Gastroesophageal sphincter (tissue), 3 donors: Measurements from ENCODE around the gene LINS1.

ENCODE experiments used
- POLR2A ChIP-seq, 2 donors: fragments of 450-650 bp; IDR thresholded peaks; one replicate each; pipeline ENCODE4 v1.6.1; 2017; ENCODE audit warnings: antibody characterized with exemption in 2 of 2, mild to moderate bottlenecking in 2 of 2, moderate library complexity in 1 of 2
- POLR2AphosphoS5 ChIP-seq: sonication (generic); formaldehyde crosslinking; IDR thresholded peaks from one replicate; pipeline ENCODE4 v1.6.1; 2017; ENCODE audit warnings: antibody characterized with exemption
- TF ChIP-seq, protein P1 (sequence below), 4 experiments: fragments of 200-600 bp in 2 of 4; fragments of 450-650 bp in 2 of 4; sonication (generic) in 1 of 4; IDR thresholded peaks; one replicate each; pipeline ENCODE4 v1.5.1; 2017 to 2019; ENCODE audit warnings: antibody characterized with exemption in 4 of 4, mild to moderate bottlenecking in 2 of 4, moderate library complexity in 2 of 4

DNA sequence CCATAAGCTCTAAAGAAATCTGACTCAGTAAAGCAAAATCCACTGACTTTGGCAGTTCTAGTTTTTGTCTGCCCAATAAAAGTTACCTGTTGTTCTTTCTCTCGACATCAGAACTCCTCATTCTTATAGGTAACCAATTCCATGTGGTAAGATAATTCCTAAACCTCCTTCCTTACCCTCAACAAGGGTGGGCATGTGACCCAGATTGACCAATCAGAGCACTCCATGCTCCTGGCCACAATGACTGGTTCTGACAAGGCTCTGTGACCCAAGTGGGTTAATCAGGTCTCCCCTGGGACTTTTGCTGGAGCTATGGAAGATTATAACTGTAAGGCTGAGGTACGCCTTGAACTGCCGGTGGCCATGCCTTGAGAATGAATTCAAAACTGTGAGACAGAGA, 31.7 kb downstream of the LINS1 start:
- TF ChIP-seq, protein P1, sequence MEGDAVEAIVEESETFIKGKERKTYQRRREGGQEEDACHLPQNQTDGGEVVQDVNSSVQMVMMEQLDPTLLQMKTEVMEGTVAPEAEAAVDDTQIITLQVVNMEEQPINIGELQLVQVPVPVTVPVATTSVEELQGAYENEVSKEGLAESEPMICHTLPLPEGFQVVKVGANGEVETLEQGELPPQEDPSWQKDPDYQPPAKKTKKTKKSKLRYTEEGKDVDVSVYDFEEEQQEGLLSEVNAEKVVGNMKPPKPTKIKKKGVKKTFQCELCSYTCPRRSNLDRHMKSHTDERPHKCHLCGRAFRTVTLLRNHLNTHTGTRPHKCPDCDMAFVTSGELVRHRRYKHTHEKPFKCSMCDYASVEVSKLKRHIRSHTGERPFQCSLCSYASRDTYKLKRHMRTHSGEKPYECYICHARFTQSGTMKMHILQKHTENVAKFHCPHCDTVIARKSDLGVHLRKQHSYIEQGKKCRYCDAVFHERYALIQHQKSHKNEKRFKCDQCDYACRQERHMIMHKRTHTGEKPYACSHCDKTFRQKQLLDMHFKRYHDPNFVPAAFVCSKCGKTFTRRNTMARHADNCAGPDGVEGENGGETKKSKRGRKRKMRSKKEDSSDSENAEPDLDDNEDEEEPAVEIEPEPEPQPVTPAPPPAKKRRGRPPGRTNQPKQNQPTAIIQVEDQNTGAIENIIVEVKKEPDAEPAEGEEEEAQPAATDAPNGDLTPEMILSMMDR (IDR thresholded peaks at IDR 0.05), result no peak
- no peak for TF ChIP-seq POLR2AphosphoS5
- no peak for TF ChIP-seq POLR2A (IDR thresholded peaks at IDR 0.05)
